ENCODE measurements around the gene PICK1.
A peak's percentile ranks its signal among the peaks of the same experiment; 100 is the strongest.
"Not testable (repeated sequence)": the region's sequence is repeated elsewhere in the genome, so short reads cannot be mapped to it uniquely, and the experiment has no call there.

Gene PICK1

DNA sequence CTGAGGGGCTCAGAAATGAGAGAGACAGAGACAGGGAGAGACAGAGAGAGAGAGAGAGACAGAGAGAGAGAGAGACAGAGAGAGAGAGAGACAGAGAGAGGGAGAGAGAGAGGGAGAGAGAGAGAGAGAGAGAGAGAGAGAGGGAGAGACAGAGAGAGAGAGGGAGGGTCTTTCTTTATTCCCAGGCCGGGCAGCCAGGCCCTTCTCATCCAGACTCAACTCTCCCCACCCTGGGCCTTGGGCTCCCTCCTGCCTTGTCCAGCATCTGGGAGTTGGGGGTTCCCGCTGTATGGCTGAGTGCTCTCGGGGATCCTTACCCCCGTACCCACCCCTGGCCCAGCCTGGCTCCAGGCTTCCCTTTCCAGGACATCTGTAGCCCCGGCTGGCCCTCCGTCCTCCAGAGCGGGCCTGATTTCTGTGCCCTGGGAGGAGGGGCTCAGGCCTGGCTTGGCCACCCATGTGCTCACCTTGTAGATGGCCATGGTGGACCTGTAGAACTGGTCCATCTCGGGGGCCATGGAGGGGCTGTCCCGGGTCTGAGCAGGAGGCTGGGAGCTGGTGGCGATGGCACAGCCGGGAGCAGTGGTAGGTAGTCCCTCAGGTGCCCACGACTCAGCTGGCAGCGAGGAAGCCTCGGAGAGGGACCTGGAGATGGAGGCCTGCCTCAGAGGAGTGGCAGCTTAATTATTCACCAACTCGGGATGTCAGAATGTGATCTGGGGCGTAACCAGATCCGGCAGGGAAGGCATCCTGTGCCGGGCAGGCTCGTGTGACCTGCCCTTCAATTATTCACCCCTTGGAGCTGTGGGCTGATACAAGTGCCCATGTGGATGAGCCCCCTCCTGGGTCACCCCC lies 53.0 kb downstream of the PICK1 start, which contains the start of gene BAIAP2L2:
Gene BAIAP2L2, minus strand, starts transcription at position 677 of the 855 bp plus-strand sequence. Its CDS starts 159 bp downstream, at position 518.
- H3K9ac ChIP-seq (ENCODE audit: low read length in 5 of 5), result peak within 1 kb of the TSS in 1 of 5 donors; percentile 41
- peaks cover 0 to 31% (median 21%) of the 10 kb centered on the region in 5 donors for H3K4me1 ChIP-seq (ENCODE audit: control insufficient read depth in 5 of 5, insufficient read depth in 5 of 5, low read length in 5 of 5)
- no peak within 1 kb of the TSS for H3K27ac ChIP-seq (ENCODE audit: low read depth, low read length)
- no peaks in the 10 kb centered on the region for H3K27me3 ChIP-seq (ENCODE audit: control insufficient read depth in 5 of 5, insufficient read depth in 4 of 5, low read length in 5 of 5)
- H3K9me3 ChIP-seq (ENCODE audit: control insufficient read depth in 5 of 5, low read length in 5 of 5), result no peaks in the 10 kb centered on the region
- H3K4me3 ChIP-seq (ENCODE audit: low read depth in 1 of 5, low read length in 5 of 5), result no peak within 1 kb of the TSS
- H3K36me3 ChIP-seq (ENCODE audit: control insufficient read depth in 5 of 5, insufficient read depth in 5 of 5, low read length in 5 of 5), result peaks cover 0 to 16% (median 8%) of the 10 kb centered on the region in 5 donors

DNA sequence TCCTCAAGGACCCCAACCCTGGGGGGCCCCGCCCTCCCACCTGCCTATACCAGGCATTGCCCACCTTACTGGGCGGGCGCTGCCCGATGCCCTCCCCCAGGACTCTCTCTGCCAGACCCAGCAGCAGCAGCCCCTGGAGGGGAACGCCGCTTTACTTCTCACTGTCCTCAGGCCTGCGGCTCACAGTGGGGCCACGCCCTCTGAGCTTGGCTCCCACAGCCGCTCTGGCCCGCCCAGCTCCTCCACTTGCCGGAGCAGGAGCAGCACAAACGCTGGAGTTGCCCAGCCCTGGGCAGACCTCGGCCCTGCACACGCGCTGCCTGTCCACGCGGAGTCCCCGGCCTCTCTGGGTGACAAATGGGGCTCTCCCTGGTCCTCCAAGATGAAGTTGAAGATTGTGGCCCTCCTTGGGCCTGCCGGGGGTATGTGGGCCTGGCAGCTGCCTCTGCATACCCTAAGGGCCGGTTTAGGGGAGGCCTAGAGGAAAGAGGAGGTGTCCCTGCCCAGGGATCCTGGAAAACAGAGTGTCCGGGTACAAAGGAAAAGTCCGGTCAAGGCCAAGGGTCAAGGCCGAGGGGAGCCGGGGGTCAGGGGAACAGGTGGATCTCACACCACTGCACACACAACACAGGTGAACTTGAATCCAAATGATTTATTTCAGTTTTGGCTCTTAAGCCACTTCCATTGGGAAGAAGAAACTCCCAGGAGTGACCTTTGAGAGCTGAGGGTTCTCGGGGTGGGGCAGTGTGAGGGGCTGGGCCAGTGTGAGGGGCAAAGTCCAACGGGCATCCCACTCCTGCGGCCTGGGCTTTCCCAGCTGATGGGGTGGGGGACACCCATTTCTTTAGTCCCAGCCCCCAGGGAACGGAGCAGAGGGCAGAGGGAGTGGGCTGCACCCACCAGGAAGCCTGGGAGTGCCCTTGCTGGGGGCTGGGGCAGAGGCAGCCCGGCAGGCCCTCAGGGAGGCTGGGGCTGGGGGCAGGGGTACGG lies 54.0 kb downstream of the PICK1 start:
- Histone ChIP-seq H3K27me3 (ENCODE audit: control insufficient read depth in 5 of 5, insufficient read depth in 4 of 5, low read length in 5 of 5) (no peaks in the 10 kb centered on the region), H3K9me3 (ENCODE audit: control insufficient read depth in 5 of 5, low read length in 5 of 5) (no peaks in the 10 kb centered on the region), H3K4me3 (ENCODE audit: low read depth in 1 of 5, low read length in 5 of 5) (no peak overlapping the region), H3K4me1 (ENCODE audit: control insufficient read depth in 5 of 5, insufficient read depth in 5 of 5, low read length in 5 of 5) (peaks cover 0 to 31% (median 21%) of the 10 kb centered on the region in 5 donors), H3K9ac (ENCODE audit: low read length in 5 of 5) (peak overlapping the region in 1 of 5 donors; percentile 41), H3K27ac (ENCODE audit: low read depth, low read length) (no peak overlapping the region), H3K36me3 (ENCODE audit: control insufficient read depth in 5 of 5, insufficient read depth in 5 of 5, low read length in 5 of 5) (peaks cover 0 to 25% (median 10%) of the 10 kb centered on the region in 5 donors)

DNA sequence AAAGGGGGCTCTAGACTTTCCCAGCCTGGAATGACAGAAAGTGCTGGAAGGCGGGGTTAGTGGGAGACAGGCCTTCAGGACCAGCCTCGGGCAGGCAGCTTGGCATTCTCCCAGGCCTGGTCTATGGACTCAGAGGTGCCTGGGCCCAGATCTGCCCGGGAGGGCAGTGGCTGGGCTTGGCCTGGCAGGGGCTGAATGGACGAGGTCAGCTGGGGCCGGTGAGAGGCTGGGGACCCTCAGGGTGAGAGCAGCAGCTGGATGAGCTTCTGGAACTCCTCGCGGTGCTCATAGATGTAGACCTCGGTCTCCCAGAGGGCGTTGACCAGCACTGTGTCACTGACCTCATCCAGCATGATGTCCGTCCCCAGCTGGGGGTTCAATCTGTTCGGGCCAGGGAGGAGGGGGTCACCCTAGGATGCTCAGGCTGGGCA lies 54.7 kb downstream of the PICK1 start:
- no peaks in the 10 kb centered on the region for H3K27me3 ChIP-seq (ENCODE audit: control insufficient read depth in 5 of 5, insufficient read depth in 4 of 5, low read length in 5 of 5)
- H3K9ac ChIP-seq (ENCODE audit: low read length in 5 of 5), result peak overlapping the region in 1 of 5 donors; percentile 7
- no peak overlapping the region for H3K4me3 ChIP-seq (ENCODE audit: low read depth in 1 of 5, low read length in 5 of 5)
- no peaks in the 10 kb centered on the region for H3K9me3 ChIP-seq (ENCODE audit: control insufficient read depth in 5 of 5, low read length in 5 of 5)
- peaks cover 0 to 31% (median 21%) of the 10 kb centered on the region in 5 donors for H3K4me1 ChIP-seq (ENCODE audit: control insufficient read depth in 5 of 5, insufficient read depth in 5 of 5, low read length in 5 of 5)
- H3K36me3 ChIP-seq (ENCODE audit: control insufficient read depth in 5 of 5, insufficient read depth in 5 of 5, low read length in 5 of 5), result peaks cover 0 to 26% (median 10%) of the 10 kb centered on the region in 5 donors
- H3K27ac ChIP-seq (ENCODE audit: low read depth, low read length), result no peak overlapping the region

DNA sequence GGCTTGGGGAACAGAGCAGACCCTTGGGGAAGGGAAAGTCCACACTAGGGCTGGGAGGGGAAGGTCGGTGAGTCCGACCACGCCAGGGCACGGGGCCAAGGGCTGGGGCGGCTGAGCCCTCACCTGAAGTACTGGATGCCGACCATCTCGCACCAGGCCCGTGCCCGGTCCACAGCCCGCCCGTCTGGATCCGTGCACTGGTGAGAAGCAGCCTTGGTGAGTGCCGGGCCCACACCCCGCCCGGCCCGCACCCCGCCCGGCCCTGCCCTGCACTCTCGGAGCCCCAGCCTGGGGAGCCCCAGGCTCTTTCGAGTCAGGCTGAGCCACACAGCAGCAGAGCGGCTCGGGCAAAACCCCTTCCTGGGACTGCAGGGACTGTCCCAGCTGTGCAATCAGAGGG lies 55.2 kb downstream of the PICK1 start:
- Histone ChIP-seq H3K9me3 (ENCODE audit: control insufficient read depth in 5 of 5, low read length in 5 of 5) (no peaks in the 10 kb centered on the region), H3K4me1 (ENCODE audit: control insufficient read depth in 5 of 5, insufficient read depth in 5 of 5, low read length in 5 of 5) (peaks cover 0 to 31% (median 21%) of the 10 kb centered on the region in 5 donors), H3K4me3 (ENCODE audit: low read depth in 1 of 5, low read length in 5 of 5) (no peak overlapping the region), H3K27me3 (ENCODE audit: control insufficient read depth in 5 of 5, insufficient read depth in 4 of 5, low read length in 5 of 5) (no peaks in the 10 kb centered on the region), H3K9ac (ENCODE audit: low read length in 5 of 5) (no peak overlapping the region), H3K27ac (ENCODE audit: low read depth, low read length) (no peak overlapping the region), H3K36me3 (ENCODE audit: control insufficient read depth in 5 of 5, insufficient read depth in 5 of 5, low read length in 5 of 5) (peaks cover 0 to 26% (median 10%) of the 10 kb centered on the region in 5 donors)

DNA sequence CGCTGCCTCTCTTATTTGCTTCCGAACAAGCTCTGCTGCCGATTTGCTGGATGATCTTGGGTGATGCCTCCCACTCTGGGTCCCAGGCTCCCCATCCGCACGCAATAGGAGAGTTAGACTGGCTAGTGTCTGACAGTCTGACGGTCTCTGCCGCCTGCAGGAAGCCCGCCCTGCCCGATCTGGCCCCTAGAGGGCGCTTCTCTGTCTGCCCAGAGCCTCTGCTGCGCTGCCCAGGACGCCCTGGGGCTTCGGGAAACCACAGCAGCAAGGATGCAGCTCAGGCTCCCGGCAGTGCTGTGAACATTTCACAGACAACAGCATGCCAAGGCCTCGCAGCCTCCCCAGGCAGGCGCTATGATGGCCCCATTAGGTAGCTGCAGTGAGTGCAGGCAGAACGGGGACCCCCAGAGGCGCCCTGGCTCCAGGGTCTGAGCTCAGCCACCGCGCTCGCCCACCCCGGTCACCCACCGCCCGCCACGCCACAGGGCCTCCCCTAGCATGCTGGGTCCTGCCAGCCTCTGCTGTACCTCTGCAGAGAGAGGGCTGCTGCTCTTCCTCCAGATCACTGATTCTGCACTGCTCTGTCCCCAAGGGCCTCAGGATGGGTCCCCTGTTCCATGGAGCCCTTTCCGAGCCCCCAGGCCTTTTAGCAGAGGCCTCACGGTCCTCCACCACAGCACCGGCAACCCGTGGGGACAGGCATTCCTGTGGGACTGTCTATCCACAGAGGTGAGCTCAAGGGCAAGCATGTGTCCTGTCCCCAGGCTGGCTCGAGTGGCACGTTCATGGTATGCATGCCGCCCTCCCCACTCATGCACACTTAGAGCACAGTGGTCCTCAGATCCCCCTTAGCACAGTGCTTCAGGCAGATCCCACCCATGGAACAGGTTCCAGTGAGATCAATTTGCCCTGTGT lies 57.5 kb downstream of the PICK1 start:
- Histone ChIP-seq H3K27me3 (ENCODE audit: control insufficient read depth in 5 of 5, insufficient read depth in 4 of 5, low read length in 5 of 5) (no peaks in the 10 kb centered on the region), H3K4me3 (ENCODE audit: low read depth in 1 of 5, low read length in 5 of 5) (no peak overlapping the region), H3K4me1 (ENCODE audit: control insufficient read depth in 5 of 5, insufficient read depth in 5 of 5, low read length in 5 of 5) (peaks cover 0 to 19% (median 13%) of the 10 kb centered on the region in 5 donors), H3K27ac (ENCODE audit: low read depth, low read length) (no peak overlapping the region), H3K9me3 (ENCODE audit: control insufficient read depth in 5 of 5, low read length in 5 of 5) (no peaks in the 10 kb centered on the region), H3K9ac (ENCODE audit: low read length in 5 of 5) (no peak overlapping the region), H3K36me3 (ENCODE audit: control insufficient read depth in 5 of 5, insufficient read depth in 5 of 5, low read length in 5 of 5) (peaks cover 3 to 25% (median 10%) of the 10 kb centered on the region in 5 donors)

DNA sequence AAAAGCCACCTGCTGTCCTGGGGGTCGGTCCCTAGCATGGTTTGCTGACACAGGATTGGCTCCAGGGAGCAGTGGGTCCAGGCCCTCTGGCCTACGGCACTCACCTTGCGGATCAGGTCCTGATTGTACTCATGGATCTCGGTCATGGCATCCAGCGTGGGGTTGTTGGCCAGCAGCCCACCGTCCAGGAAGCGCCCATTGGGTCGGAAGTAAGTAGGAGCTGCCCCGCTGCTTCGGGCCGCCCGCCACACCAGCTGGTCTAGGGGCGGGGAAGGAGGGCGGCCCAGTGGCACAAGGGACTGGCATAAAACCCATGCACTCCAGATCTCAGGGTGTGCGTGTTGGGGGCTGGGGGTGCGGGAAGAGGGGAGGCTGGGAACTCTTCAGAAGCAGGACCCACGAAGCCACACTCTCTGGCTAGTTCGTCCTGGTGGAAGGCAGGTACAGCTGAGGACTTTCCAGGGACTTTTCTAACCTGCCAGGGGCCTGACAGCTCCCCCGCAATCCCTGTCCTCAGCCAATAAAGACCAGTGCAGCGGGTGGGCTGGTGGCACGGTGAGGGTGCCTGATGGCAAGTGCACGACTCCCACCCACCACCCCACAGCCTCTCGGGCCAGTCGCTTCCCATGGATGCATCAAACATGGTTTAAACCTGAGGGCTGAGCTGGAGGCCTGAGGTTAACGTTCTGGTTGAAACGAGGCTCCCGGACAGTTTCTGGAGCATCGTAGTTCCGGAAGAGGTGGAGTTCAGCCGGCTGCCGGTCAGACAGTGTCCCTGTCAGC lies 58.4 kb downstream of the PICK1 start:
- Histone ChIP-seq H3K4me3 (ENCODE audit: low read depth in 1 of 5, low read length in 5 of 5) (no peak overlapping the region), H3K9ac (ENCODE audit: low read length in 5 of 5) (no peak overlapping the region), H3K36me3 (ENCODE audit: control insufficient read depth in 5 of 5, insufficient read depth in 5 of 5, low read length in 5 of 5) (peaks cover 3 to 25% (median 11%) of the 10 kb centered on the region in 5 donors), H3K27ac (ENCODE audit: low read depth, low read length) (no peak overlapping the region), H3K9me3 (ENCODE audit: control insufficient read depth in 5 of 5, low read length in 5 of 5) (no peaks in the 10 kb centered on the region), H3K27me3 (ENCODE audit: control insufficient read depth in 5 of 5, insufficient read depth in 4 of 5, low read length in 5 of 5) (no peaks in the 10 kb centered on the region), H3K4me1 (ENCODE audit: control insufficient read depth in 5 of 5, insufficient read depth in 5 of 5, low read length in 5 of 5) (peaks cover 0 to 19% (median 12%) of the 10 kb centered on the region in 5 donors)

DNA sequence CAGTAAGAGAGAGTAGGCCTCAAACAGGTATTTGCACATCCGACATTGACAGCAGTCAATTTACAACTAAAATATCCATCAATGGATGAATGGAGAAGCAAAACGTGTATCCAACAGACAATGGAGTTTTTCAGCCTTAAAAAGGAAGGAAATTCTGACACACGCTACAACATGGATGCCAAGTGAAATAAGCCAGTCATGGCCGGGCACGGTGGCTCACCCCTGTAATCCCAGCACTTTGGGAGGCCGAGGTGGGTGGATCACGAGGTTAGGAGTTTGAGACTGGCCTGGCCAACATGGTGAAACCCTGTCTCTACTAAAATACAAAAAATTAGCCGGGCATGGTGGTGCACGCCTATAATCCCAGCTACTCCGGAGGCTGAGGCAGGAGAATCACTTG lies 60.4 kb downstream of the PICK1 start:
- not testable (repeated sequence) for H3K27ac ChIP-seq (ENCODE audit: low read depth, low read length); H3K27me3 ChIP-seq (ENCODE audit: control insufficient read depth in 5 of 5, insufficient read depth in 4 of 5, low read length in 5 of 5); H3K4me1 ChIP-seq (ENCODE audit: control insufficient read depth in 5 of 5, insufficient read depth in 5 of 5, low read length in 5 of 5); H3K9ac ChIP-seq (ENCODE audit: low read length in 5 of 5); H3K9me3 ChIP-seq (ENCODE audit: control insufficient read depth in 5 of 5, low read length in 5 of 5); H3K4me3 ChIP-seq (ENCODE audit: low read depth in 1 of 5, low read length in 5 of 5)
- H3K36me3 ChIP-seq (ENCODE audit: control insufficient read depth in 5 of 5, insufficient read depth in 5 of 5, low read length in 5 of 5), result peaks cover 3 to 22% (median 12%) of the 10 kb centered on the region in 5 donors

DNA sequence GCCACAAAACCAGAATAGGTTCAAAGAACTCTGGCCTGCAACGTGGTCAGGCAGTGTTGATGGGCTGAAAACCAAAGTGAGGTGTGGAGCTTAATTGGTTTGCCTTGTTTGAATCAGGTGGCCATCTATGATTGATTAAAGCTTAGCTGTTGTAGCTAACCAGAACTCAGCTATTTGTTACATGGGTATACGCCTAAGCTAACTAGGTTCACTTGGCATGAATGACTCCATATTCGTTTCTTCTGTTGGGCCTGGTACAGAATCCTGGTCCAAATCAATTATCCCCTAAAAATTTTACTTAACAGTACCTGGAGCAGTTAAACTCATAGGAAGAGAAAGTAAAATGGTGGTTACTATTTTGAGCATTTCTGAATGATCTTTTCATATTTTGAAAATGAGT lies 61.0 kb downstream of the PICK1 start:
- Histone ChIP-seq H3K9me3 (ENCODE audit: control insufficient read depth in 5 of 5, low read length in 5 of 5) (no peaks in the 10 kb centered on the region), H3K9ac (ENCODE audit: low read length in 5 of 5) (no peak overlapping the region), H3K36me3 (ENCODE audit: control insufficient read depth in 5 of 5, insufficient read depth in 5 of 5, low read length in 5 of 5) (peaks cover 3 to 19% (median 12%) of the 10 kb centered on the region in 5 donors), H3K4me3 (ENCODE audit: low read depth in 1 of 5, low read length in 5 of 5) (no peak overlapping the region), H3K27me3 (ENCODE audit: control insufficient read depth in 5 of 5, insufficient read depth in 4 of 5, low read length in 5 of 5) (no peaks in the 10 kb centered on the region), H3K4me1 (ENCODE audit: control insufficient read depth in 5 of 5, insufficient read depth in 5 of 5, low read length in 5 of 5) (peaks cover 0 to 8% (median 6%) of the 10 kb centered on the region in 5 donors), H3K27ac (ENCODE audit: low read depth, low read length) (no peak overlapping the region)
